ENCODE measurements around the gene GRK3.
"Not testable (repeated sequence)": the region's sequence is repeated elsewhere in the genome, so short reads cannot be mapped to it uniquely, and the experiment has no call there.

DNA sequence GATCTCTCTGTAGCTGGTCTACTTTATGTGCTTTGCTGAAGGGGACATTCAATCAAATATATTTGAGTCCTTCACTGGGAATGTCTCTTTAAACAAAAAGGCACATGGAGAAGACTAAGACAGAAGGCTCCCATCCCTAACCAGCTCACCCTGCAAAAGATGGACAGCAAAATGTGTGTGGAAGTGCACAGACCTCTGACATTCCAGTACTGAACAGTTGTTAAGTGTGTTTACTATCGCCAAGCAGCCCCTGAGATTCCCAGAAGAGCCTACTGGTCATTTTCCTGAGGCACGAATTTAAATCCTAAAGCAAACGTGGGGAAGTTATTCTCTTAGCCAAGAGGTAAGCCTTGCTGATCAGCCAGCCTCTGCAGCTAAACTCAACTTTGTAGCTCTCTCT lies 50.3 kb downstream of the GRK3 start:
- TF ChIP-seq, protein P1, sequence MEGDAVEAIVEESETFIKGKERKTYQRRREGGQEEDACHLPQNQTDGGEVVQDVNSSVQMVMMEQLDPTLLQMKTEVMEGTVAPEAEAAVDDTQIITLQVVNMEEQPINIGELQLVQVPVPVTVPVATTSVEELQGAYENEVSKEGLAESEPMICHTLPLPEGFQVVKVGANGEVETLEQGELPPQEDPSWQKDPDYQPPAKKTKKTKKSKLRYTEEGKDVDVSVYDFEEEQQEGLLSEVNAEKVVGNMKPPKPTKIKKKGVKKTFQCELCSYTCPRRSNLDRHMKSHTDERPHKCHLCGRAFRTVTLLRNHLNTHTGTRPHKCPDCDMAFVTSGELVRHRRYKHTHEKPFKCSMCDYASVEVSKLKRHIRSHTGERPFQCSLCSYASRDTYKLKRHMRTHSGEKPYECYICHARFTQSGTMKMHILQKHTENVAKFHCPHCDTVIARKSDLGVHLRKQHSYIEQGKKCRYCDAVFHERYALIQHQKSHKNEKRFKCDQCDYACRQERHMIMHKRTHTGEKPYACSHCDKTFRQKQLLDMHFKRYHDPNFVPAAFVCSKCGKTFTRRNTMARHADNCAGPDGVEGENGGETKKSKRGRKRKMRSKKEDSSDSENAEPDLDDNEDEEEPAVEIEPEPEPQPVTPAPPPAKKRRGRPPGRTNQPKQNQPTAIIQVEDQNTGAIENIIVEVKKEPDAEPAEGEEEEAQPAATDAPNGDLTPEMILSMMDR (conservative IDR thresholded peaks at IDR 0.05; ENCODE audit: low read depth, low read length): not testable (repeated sequence)
- not testable (repeated sequence) for TF ChIP-seq RAD21 (IDR thresholded peaks at IDR 0.05; ENCODE audit: low read length); CHD1 (IDR thresholded peaks at IDR 0.05; ENCODE audit: low read depth, low read length); RFX5 (IDR thresholded peaks at IDR 0.05; ENCODE audit: low read depth, low read length); ELK1 (IDR thresholded peaks at IDR 0.05; ENCODE audit: borderline replicate concordance, low read depth, low read length); MAZ (IDR thresholded peaks at IDR 0.05; ENCODE audit: borderline replicate concordance, low read depth, low read length); POLR2A (IDR thresholded peaks at IDR 0.05; ENCODE audit: low read depth, low read length); USF2 (IDR thresholded peaks at IDR 0.05; ENCODE audit: low read depth, low read length); RCOR1 (IDR thresholded peaks at IDR 0.05; ENCODE audit: insufficient replicate concordance, low read length); MAFK (IDR thresholded peaks at IDR 0.05; ENCODE audit: low read depth, low read length); MXI1 (IDR thresholded peaks at IDR 0.05; ENCODE audit: borderline replicate concordance, low read depth, low read length); BHLHE40 (IDR thresholded peaks at IDR 0.05; ENCODE audit: low read depth, low read length)

Measured in IMR-90 (cell line).